GM21526 (cell line): ENCODE data around the gene ERGIC3.

Experiments
- ATAC-seq: cut with Tn5 transposase; IDR thresholded peaks from one replicate; pipeline ENCODE4 v1.9.1; 2021; ENCODE audit warnings: moderate library complexity; ENCODE audit not compliant: unreplicated experiment, low FRiP score

ERGIC3 gene

DNA sequence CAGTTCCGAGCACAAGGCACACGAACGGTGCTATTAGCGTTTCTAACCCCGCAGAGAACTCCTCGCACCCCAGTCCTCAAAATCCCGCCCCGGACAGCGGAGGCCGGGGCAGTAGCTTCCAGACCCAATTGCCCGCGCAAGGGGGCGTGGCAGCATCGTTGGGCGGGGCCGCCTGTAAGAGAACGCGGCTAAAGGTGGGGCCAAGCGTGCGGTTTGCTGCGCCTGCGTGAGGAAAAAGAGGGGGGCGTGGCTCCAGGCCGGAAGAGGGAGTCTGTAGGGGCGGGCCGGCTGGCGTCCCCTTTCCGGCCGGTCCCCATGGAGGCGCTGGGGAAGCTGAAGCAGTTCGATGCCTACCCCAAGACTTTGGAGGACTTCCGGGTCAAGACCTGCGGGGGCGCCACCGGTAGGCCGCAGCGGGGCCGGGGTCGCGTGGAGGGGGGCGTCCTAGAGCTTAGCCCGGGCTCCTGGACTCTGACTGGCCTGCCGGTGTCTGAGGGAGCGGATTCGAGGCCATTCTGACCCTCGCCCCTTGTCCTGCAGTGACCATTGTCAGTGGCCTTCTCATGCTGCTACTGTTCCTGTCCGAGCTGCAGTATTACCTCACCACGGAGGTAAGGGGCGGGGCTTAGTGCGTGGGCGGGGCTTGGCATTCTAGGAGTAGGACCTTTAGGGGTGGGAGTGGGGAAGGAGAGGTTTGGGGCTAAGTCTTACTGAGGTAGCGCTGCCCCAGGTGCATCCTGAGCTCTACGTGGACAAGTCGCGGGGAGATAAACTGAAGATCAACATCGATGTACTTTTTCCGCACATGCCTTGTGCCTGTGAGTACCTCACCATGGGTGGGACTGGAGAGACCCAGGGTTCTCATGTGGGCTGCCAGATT lies at the start of gene ERGIC3:
Gene ERGIC3 (plus strand): TSS at position 296 of the 880 bp plus-strand sequence. CDS start 20 bp downstream, at position 316.
- peak; percentile 90 for ATAC-seq

DNA sequence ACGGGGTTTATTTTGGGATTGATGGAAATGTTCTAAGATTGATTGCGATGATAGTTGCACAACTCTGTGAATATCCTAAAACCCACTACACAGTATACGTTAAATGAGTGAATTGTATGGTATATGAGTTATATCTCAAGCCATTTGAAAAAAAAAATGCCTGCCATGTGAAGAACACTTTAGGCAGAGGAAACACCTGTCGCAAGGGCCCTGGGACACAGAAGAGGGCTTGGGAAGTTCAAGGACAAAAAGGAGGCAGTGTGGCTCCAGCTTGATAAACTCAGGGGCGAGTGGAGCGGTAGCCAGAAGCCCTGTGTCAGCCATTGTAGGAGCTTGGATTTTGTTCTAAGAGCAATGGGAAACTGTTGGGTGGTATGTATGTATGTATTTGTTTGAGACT lies 49.5 kb upstream of the ERGIC3 start:
- ATAC-seq: no peak

DNA sequence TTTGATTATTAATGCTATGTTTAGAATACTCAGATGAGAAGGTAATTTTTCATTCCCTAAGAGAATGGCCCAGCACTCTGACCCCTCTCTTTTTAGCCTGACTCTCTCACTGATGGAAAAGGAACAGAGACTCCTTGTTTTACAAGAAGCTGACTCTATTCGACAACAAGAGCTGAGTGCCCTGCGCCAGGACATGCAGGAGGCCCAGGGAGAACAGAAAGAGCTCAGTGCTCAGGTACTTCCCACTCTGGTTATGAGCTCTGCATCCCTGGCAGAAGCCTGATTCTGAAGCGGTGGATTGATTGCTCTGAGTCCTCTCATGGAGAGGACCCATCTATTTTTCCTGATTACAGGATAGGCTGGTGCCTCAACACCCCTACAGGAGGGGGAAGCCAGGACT lies 45.4 kb upstream of the ERGIC3 start:
- no peak for ATAC-seq

- ATAC-seq: no peak
These were observed 44.6 kb upstream of the ERGIC3 start for GRCh38 chr20:35497320-35497719.

DNA sequence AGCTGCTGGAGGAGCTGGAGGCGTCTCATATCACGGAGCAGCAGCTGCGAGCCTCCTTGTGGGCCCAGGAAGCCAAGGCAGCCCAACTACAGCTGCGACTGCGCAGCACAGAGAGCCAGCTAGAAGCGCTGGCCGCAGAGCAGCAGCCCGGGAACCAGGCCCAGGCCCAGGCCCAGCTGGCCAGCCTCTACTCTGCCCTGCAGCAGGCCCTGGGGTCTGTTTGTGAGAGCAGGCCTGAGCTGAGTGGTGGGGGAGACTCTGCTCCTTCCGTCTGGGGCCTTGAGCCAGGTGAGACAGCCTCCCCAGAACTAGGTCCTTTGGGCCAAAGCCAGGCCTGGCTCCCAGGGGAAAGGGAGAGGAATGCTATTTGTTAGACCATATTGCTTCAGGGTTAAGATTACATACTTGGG lies 44.1 kb upstream of the ERGIC3 start:
- no peak for ATAC-seq

- ATAC-seq: no peak
These were observed 42.6 kb upstream of the ERGIC3 start for GRCh38 chr20:35499271-35499670.

DNA sequence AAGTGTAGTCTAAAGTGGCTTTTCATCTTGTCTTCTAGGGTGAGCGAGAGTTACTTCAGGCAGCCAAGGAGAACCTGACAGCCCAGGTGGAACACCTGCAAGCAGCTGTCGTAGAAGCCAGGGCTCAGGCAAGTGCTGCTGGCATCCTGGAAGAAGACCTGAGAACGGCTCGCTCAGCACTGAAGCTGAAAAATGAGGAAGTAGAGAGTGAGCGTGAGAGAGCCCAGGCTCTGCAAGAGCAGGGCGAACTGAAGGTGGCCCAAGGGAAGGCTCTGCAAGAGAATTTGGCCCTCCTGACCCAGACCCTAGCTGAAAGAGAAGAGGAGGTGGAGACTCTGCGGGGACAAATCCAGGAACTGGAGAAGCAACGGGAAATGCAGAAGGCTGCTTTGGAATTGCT lies 39.5 kb upstream of the ERGIC3 start:
- ATAC-seq: peak; percentile 75

DNA sequence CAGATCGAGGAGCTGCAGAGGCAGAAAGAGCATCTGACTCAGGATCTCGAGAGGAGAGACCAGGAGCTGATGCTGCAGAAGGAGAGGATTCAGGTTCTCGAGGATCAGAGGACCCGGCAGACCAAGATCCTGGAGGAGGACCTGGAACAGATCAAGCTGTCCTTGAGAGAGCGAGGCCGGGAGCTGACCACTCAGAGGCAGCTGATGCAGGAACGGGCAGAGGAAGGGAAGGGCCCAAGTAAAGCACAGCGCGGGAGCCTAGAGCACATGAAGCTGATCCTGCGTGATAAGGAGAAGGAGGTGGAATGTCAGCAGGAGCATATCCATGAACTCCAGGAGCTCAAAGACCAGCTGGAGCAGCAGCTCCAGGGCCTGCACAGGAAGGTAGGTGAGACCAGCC lies 38.6 kb upstream of the ERGIC3 start:
- ATAC-seq: no peak

DNA sequence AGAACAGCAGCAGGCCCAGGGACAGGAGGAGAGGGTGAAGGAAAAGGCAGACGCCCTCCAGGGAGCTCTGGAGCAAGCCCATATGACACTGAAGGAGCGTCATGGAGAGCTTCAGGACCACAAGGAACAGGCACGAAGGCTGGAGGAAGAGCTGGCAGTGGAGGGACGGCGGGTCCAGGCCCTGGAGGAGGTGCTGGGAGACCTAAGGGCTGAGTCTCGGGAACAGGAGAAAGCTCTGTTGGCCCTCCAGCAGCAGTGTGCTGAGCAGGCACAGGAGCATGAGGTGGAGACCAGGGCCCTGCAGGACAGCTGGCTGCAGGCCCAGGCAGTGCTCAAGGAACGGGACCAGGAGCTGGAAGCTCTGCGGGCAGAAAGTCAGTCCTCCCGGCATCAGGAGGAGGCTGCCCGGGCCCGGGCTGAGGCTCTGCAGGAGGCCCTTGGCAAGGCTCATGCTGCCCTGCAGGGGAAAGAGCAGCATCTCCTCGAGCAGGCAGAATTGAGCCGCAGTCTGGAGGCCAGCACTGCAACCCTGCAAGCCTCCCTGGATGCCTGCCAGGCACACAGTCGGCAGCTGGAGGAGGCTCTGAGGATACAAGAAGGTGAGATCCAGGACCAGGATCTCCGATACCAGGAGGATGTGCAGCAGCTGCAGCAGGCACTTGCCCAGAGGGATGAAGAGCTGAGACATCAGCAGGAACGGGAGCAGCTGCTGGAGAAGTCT lies 37.9 kb upstream of the ERGIC3 start:
- no peak for ATAC-seq

GRCh38 chr20:35504751-35505150 lies 37.1 kb upstream of the ERGIC3 start:
- no peak for ATAC-seq

- ATAC-seq: no peak
These were observed 35.7 kb upstream of the ERGIC3 start for GRCh38 chr20:35506179-35506578.

DNA sequence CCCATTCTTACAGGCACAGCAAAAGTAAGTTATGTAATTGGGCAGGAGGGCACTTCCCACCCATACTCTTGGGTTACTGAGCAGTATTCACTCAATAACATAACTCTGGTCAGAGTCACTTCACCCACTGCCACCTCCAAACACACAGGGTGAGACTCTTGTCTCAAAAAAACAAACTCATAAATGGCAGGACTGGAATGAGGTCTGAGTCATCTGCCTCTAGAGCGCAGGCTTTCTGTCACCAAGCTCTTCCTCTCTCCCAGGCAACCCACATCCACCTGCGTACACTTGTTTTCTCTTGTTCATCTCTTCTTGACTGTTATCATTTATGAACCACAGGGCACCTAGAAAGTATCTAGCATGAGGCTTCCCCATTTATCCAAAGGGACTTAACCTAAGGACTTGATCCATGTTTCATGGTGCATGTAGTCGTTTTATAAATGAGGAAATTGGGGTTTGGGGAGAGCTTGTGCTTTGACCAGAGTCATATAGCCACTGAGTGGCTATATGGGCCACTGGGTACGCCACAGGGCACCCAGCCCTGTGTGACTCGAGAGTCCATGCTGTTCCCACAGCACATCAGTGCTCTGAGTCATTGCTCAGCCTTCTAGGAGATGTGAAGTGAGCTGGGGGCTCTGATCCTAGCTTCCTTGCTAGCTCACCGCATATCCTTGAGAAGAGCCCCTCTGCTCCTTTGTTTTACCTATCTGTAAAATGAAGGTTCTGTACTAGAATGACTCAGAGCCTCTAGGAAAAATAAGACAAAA lies 34.8 kb upstream of the ERGIC3 start:
- no peak for ATAC-seq

- ATAC-seq: no peak
These were observed 33.2 kb upstream of the ERGIC3 start for GRCh38 chr20:35508493-35509218.

DNA sequence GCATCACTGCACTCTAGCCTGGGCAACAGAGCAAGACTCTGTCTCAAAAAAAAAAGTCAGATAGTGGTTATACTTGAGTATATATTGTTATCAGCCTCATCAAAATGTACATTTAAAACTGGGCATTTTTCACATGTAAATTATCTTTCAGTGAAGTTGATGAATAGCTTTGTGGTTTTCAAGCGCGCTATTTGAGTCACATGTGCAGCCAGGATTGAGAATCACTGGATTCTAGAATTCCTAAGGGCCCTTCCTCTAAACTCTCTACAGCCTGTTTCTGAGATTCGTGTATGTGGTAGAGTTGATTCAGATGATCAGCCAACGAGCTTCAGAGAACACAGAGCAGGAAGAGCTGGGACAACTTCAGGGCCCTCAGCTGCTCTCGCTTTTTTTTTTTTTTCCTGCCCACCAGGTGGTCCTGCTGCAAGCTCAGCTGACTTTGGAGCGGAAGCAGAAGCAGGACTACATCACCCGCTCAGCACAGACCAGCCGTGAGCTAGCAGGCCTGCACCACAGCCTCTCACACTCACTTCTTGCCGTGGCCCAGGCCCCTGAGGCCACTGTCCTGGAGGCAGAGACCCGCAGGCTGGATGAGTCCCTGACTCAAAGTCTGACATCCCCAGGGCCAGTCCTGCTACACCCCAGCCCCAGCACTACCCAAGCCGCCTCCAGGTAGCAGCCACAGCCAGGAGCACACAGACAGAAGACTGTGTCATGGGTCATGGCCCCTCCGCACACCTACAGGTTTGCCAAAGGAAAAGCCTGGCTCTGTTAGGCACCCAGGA lies 30.7 kb upstream of the ERGIC3 start:
- ATAC-seq: no peak

- no peak for ATAC-seq
These were observed 30.0 kb upstream of the ERGIC3 start for GRCh38 chr20:35511814-35512420.

DNA sequence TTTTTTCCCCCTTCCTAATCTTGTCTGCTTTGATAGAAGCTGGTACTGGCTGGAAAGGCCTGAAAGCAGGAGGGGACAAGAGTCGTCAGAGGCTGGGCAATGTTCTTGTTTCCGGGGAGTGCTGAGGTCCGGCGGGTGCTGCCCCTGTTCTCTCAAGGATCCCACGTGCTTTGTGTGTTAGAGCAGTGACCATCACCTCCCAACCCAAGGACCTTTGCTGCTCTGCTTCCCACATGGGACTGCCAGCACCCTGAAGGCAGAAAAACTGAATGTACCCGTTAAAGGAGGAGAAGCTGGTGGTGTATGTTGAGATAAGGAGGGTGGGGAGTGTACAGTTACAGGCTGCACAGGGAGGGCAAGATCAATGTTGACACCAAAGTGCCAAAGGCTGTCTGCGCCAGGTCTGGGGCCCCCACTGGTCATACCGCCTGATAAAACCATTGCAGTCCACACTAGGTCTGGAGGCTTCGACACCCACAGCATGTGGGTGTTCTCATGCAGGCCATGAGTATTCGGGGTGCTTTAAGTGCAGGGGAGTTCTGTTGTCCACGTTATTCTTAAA lies 27.4 kb upstream of the ERGIC3 start:
- ATAC-seq: no peak

- no peak for ATAC-seq
These were observed 26.5 kb upstream of the ERGIC3 start for GRCh38 chr20:35515341-35515740.

GRCh38 chr20:35515949-35516645 lies 25.8 kb upstream of the ERGIC3 start:
- no peak for ATAC-seq
